ENCODE data around the gene NTNG1. TPM values are rescaled to one million over a fixed set of nuclear protein-coding genes. Genes with fewer than 3 reads are reported as not detected.

Gene NTNG1
- total RNA-seq, 1 donor from 2014 or later, result 3.2 TPM

DNA sequence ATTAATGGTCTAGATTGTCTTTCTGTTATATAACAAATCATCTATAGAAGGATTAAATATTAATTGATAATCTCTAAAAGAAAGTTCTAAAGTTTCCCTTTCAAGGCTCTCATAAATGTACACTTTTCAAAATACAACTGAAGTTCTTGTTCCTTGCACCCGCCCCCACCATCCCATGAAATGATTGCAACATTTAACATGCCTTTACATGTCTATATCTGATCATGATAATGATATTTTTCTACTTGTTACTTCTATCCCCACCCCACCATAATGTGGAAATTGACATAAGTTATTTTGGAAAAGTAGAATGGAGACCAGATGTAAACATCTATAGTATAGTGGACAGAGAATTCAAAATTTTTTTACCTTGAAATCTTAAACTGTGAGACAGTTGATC is 186.6 kb downstream of the NTNG1 start:
- TF ChIP-seq, protein P1, sequence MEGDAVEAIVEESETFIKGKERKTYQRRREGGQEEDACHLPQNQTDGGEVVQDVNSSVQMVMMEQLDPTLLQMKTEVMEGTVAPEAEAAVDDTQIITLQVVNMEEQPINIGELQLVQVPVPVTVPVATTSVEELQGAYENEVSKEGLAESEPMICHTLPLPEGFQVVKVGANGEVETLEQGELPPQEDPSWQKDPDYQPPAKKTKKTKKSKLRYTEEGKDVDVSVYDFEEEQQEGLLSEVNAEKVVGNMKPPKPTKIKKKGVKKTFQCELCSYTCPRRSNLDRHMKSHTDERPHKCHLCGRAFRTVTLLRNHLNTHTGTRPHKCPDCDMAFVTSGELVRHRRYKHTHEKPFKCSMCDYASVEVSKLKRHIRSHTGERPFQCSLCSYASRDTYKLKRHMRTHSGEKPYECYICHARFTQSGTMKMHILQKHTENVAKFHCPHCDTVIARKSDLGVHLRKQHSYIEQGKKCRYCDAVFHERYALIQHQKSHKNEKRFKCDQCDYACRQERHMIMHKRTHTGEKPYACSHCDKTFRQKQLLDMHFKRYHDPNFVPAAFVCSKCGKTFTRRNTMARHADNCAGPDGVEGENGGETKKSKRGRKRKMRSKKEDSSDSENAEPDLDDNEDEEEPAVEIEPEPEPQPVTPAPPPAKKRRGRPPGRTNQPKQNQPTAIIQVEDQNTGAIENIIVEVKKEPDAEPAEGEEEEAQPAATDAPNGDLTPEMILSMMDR (IDR thresholded peaks at IDR 0.05; ENCODE audit: unreplicated experiment), result no peak
- Mint-ChIP-seq H3K36me3 (ENCODE audit: low read depth, unreplicated experiment) (no peaks in the 10 kb centered on the region), H3K4me1 (ENCODE audit: unreplicated experiment) (no peaks in the 10 kb centered on the region), H3K27me3 (ENCODE audit: unreplicated experiment) (peaks cover 1% of the 10 kb centered on the region), H3K4me3 (ENCODE audit: unreplicated experiment) (no peak overlapping the region), H3K9me3 (ENCODE audit: unreplicated experiment) (no peaks in the 10 kb centered on the region), H3K27ac (ENCODE audit: unreplicated experiment) (no peak overlapping the region)
- no peak for DNase-seq (ENCODE audit: low spot score)

DNA sequence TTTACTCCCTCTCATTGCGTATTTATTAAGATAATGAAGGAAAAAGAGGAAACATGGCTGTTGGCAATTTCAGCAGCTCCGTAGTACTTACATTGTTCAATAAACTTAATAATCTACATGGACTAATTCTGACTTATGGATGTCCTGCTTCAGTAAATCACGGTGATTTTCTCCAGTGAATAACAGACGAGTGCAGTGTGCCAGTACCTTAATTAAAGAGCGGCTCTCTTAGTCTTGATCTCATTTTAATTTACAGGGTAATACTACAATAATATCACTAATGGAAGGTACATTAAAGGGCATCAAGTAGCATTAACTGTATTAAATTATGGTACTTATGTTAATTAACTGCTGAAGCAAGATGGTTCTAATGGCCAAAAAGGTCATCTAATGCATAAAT is 187.2 kb downstream of the NTNG1 start:
- TF ChIP-seq, protein P1 (IDR thresholded peaks at IDR 0.05; ENCODE audit: unreplicated experiment), result no peak
- no peaks in the 10 kb centered on the region for H3K4me1 Mint-ChIP-seq (ENCODE audit: unreplicated experiment)
- H3K27ac Mint-ChIP-seq (ENCODE audit: unreplicated experiment), result no peak overlapping the region
- H3K36me3 Mint-ChIP-seq (ENCODE audit: low read depth, unreplicated experiment), result no peaks in the 10 kb centered on the region
- no peaks in the 10 kb centered on the region for H3K9me3 Mint-ChIP-seq (ENCODE audit: unreplicated experiment)
- peaks cover 1% of the 10 kb centered on the region for H3K27me3 Mint-ChIP-seq (ENCODE audit: unreplicated experiment)
- H3K4me3 Mint-ChIP-seq (ENCODE audit: unreplicated experiment), result no peak overlapping the region
- no peak for DNase-seq (ENCODE audit: low spot score)

DNA sequence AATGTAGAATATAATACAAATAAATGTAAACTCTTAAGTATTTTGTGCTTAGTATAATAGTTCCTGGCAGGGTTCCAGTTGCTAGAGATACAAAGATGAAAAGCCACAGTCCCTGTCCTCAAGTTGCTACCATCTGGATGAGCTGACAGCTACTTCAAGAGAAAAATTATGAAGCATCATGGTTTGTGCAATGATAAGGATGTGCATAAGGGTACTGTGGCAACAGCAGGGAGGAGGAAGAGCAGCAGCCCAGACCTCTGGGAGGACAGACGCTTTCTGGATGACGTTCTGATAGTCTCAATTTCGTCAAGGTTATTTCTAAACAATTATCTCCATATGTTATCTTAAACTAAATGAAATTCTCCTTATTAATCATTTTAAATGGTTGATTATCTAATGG is 198.9 kb downstream of the NTNG1 start:
- Mint-ChIP-seq H3K4me1 (ENCODE audit: unreplicated experiment) (no peaks in the 10 kb centered on the region), H3K27me3 (ENCODE audit: unreplicated experiment) (no peaks in the 10 kb centered on the region), H3K36me3 (ENCODE audit: low read depth, unreplicated experiment) (no peaks in the 10 kb centered on the region), H3K9me3 (ENCODE audit: unreplicated experiment) (no peaks in the 10 kb centered on the region), H3K4me3 (ENCODE audit: unreplicated experiment) (no peak overlapping the region), H3K27ac (ENCODE audit: unreplicated experiment) (no peak overlapping the region)
- DNase-seq (ENCODE audit: low spot score), result no peak
- TF ChIP-seq, protein P1 (IDR thresholded peaks at IDR 0.05; ENCODE audit: unreplicated experiment), result no peak

DNA sequence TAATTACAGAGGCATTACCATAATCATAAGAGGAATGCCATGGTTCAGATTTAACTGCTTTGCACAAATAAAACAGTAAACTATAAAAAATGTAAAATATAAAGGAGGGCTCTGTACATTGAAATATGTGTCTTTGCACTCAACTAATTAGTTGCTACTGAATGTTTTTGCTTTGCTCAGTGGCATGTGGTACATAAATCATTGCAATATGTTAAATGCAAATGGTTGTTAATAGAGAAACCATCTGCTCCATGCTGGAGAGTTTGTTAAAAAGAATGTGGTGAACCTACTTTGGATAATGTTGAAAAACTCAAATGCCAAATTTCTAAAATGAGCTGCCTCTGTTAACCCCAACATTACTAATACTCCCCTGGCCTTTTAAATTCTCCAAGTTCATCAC is 201.5 kb downstream of the NTNG1 start:
- no peak overlapping the region for H3K4me3 Mint-ChIP-seq (ENCODE audit: unreplicated experiment)
- H3K9me3 Mint-ChIP-seq (ENCODE audit: unreplicated experiment), result no peaks in the 10 kb centered on the region
- no peak for DNase-seq (ENCODE audit: low spot score)
- TF ChIP-seq, protein P1 (IDR thresholded peaks at IDR 0.05; ENCODE audit: unreplicated experiment), result no peak
- H3K27ac Mint-ChIP-seq (ENCODE audit: unreplicated experiment), result no peak overlapping the region
- no peaks in the 10 kb centered on the region for H3K36me3 Mint-ChIP-seq (ENCODE audit: low read depth, unreplicated experiment)
- no peaks in the 10 kb centered on the region for H3K4me1 Mint-ChIP-seq (ENCODE audit: unreplicated experiment)
- H3K27me3 Mint-ChIP-seq (ENCODE audit: unreplicated experiment), result no peaks in the 10 kb centered on the region

DNA sequence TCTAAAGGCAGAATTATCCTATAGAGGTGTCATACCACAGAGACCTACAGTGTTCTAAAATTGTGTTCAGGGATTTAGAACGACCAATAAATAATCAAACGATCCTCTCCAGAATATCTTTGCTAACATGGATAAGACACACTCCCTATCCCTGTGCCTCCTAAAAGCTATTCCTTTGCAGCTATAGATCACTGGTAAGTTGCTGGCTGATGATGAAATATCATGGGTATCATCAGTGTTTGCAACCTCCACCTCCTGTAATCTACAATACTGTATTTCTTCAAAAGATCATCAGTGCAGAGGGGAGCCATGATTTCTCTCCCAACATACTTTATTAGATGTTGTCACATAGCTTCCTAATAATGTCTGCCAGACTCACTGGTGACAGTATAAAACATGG is 201.9 kb downstream of the NTNG1 start:
- Mint-ChIP-seq H3K4me1 (ENCODE audit: unreplicated experiment) (no peaks in the 10 kb centered on the region), H3K27me3 (ENCODE audit: unreplicated experiment) (no peaks in the 10 kb centered on the region), H3K36me3 (ENCODE audit: low read depth, unreplicated experiment) (no peaks in the 10 kb centered on the region), H3K4me3 (ENCODE audit: unreplicated experiment) (no peak overlapping the region), H3K9me3 (ENCODE audit: unreplicated experiment) (no peaks in the 10 kb centered on the region), H3K27ac (ENCODE audit: unreplicated experiment) (no peak overlapping the region)
- TF ChIP-seq, protein P1 (IDR thresholded peaks at IDR 0.05; ENCODE audit: unreplicated experiment), result no peak
- DNase-seq (ENCODE audit: low spot score), result no peak
